Stomach (tissue), 4 donors: Measurements from ENCODE around the gene GAS2.

Experiments
- CTCF ChIP-seq, 7 experiments: fragments of 450-650 bp in 4 of 7; fragments of 200-600 bp in 3 of 7; sonication (generic) in 3 of 7; IDR thresholded peaks; one replicate each; pipeline ENCODE4 v1.5.1; 2016 to 2019; ENCODE audit warnings: antibody characterized with exemption in 7 of 7, control low read depth in 2 of 7, mild to moderate bottlenecking in 1 of 7
- POLR2A ChIP-seq, 4 donors: fragments of 450-650 bp; IDR thresholded peaks; one replicate each; pipeline ENCODE4 v1.6.1; 2016; ENCODE audit warnings: antibody characterized with exemption in 4 of 4, control low read depth in 2 of 4, mild to moderate bottlenecking in 1 of 4, moderate library complexity in 1 of 4

DNA sequence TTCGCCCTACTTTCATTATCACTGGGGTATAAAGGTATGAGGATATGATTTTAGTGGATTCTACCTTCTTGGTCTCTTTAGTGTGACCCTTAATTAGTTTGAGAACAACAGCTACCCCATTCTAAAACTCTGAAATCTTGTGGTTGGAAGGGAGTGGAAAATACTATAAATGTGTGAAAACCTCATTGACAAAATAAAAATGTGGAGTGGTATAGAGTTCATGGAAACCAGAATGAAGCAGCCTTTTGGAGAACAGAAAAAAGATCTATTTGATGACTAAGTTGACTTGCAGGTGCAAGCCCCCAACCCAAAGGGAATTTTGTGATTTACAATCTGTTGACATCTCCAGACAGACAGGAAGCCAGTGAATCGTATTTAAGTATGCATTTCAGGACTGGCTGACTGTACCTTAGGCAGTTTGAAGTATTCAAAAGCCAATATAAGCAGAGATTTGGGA lies 75.8 kb downstream of the GAS2 start:
- no peak for TF ChIP-seq CTCF (IDR thresholded peaks at IDR 0.05)
- TF ChIP-seq POLR2A (IDR thresholded peaks at IDR 0.05): no peak
